ENCODE measurements around the gene SCNN1G.

- TF ChIP-seq CTCF (IDR thresholded peaks at IDR 0.05) (no peak), EP300 (IDR thresholded peaks at IDR 0.05) (no peak)
Measured at GRCh38 chr16:23229714-23230113, 47.2 kb downstream of the SCNN1G start.

All from tibial nerve (tissue), 4 donors.